HepG2 (cell line): ENCODE data around the gene PPFIA3. TPM values are rescaled to one million over a fixed set of nuclear protein-coding genes. Genes with fewer than 3 reads are reported as not detected.

Experiments used
- DR1 ChIP-seq: sonication (generic); formaldehyde crosslinking; IDR thresholded peaks from 2 replicates; pipeline ENCODE4 v1.8.0; 2021; ENCODE audit warnings: mild to moderate bottlenecking, missing genetic modification reagents, inconsistent platforms
- DZIP1 ChIP-seq: sonication (generic); formaldehyde crosslinking; IDR thresholded peaks from 2 replicates; pipeline ENCODE4 v1.5.0; 2020; ENCODE audit warnings: mild to moderate bottlenecking, missing genetic modification reagents
- ETV5 ChIP-seq: IDR thresholded peaks from 2 replicates; pipeline ENCODE4 v1.6.1; 2018; ENCODE audit warnings: missing biosample characterization, missing genetic modification reagents, inconsistent platforms, borderline replicate concordance
- HOXD1 ChIP-seq: sonication (generic); formaldehyde crosslinking; IDR thresholded peaks from 2 replicates; pipeline ENCODE4 v1.5.0; 2020; ENCODE audit warnings: missing genetic modification reagents
- IKZF5 ChIP-seq: IDR thresholded peaks from 2 replicates; pipeline ENCODE4 v1.6.1; 2018; ENCODE audit warnings: missing genetic modification reagents, mild to moderate bottlenecking, missing compliant biosample characterization
- MEF2D ChIP-seq: sonication (generic); formaldehyde crosslinking; IDR thresholded peaks from 2 replicates; pipeline ENCODE4 v1.5.1; 2020; ENCODE audit warnings: mild to moderate bottlenecking, missing genetic modification reagents
- MYC ChIP-seq: sonication (generic); formaldehyde crosslinking; IDR thresholded peaks from 2 replicates; pipeline ENCODE4 v1.9.0; 2021; ENCODE audit warnings: missing genetic modification reagents, borderline replicate concordance
- NCOA2 ChIP-seq: sonication (generic); formaldehyde crosslinking; IDR thresholded peaks from 2 replicates; pipeline ENCODE4 v1.8.0; 2022; ENCODE audit warnings: inconsistent platforms
- NONO ChIP-seq, 2 experiments: fragments of 450-650 bp in 1 of 2; sonication (generic) in 1 of 2; formaldehyde crosslinking in 1 of 2; IDR thresholded peaks in 1 of 2; conservative IDR thresholded peaks in 1 of 2; 2 replicates each; pipeline versions ENCODE4 v1.6.1 to v1.8.0; 2017 to 2022; ENCODE audit warnings: mild to moderate bottlenecking in 1 of 2, missing genetic modification reagents in 1 of 2, moderate library complexity in 1 of 2
- ONECUT2 ChIP-seq: sonication (generic); formaldehyde crosslinking; IDR thresholded peaks from 2 replicates; pipeline ENCODE4 v1.4.0; 2020; ENCODE audit warnings: missing genetic modification reagents
- PHB2 ChIP-seq: fragments of 450-650 bp; IDR thresholded peaks from 2 replicates; pipeline ENCODE4 v1.6.1; 2018; ENCODE audit not compliant: partially characterized antibody
- TBP ChIP-seq: sonication (generic); formaldehyde crosslinking; IDR thresholded peaks from 2 replicates; pipeline ENCODE4 v1.5.0; 2020; ENCODE audit warnings: missing genetic modification reagents
- TCF7L2 ChIP-seq: IDR thresholded peaks from 2 replicates; pipeline ENCODE4 v1.6.1; 2011; ENCODE audit warnings: mild to moderate bottlenecking, low read depth, low read length, moderate library complexity
- ZFP1 ChIP-seq: IDR thresholded peaks from 2 replicates; pipeline ENCODE4 v1.6.1; 2016
- ZFP41 ChIP-seq: sonication (generic); formaldehyde crosslinking; IDR thresholded peaks from 2 replicates; pipeline ENCODE4 v1.4.0; 2020; ENCODE audit warnings: mild to moderate bottlenecking, missing genetic modification reagents, borderline replicate concordance
- ZNF121 ChIP-seq: sonication (generic); formaldehyde crosslinking; IDR thresholded peaks from 2 replicates; pipeline ENCODE4 v1.5.0; 2020; ENCODE audit warnings: mild to moderate bottlenecking, missing genetic modification reagents
- ZNF276 ChIP-seq: sonication (generic); formaldehyde crosslinking; IDR thresholded peaks from 2 replicates; pipeline ENCODE4 v1.4.0; 2020; ENCODE audit warnings: mild to moderate bottlenecking, low read depth, missing genetic modification reagents
- ZNF329 ChIP-seq: sonication (generic); formaldehyde crosslinking; IDR thresholded peaks from 2 replicates; pipeline ENCODE4 v1.9.0; 2021; ENCODE audit warnings: low read depth, mild to moderate bottlenecking, missing genetic modification reagents
- ZNF367 ChIP-seq: sonication (generic); formaldehyde crosslinking; IDR thresholded peaks from 2 replicates; pipeline ENCODE4 v1.4.0; 2020; ENCODE audit warnings: missing genetic modification reagents, borderline replicate concordance
- ZNF589 ChIP-seq: sonication (generic); formaldehyde crosslinking; conservative IDR thresholded peaks from 2 replicates; pipeline ENCODE4 v1.8.0; 2022; ENCODE audit warnings: mild to moderate bottlenecking, moderate library complexity, missing genetic modification reagents
- ZSCAN12 ChIP-seq: sonication (generic); formaldehyde crosslinking; IDR thresholded peaks from 2 replicates; pipeline ENCODE4 v1.9.0; 2021; ENCODE audit warnings: mild to moderate bottlenecking, missing genetic modification reagents
- ZSCAN29 ChIP-seq: sonication (generic); formaldehyde crosslinking; conservative IDR thresholded peaks from 2 replicates; pipeline ENCODE4 v1.4.0; 2020; ENCODE audit warnings: mild to moderate bottlenecking, missing genetic modification reagents
- polyA plus RNA-seq, 8 experiments: library from polyadenylated mRNA; depleted of rRNA in 3 of 8; stranded (reverse) in 7 of 8; unstranded in 1 of 8; fragments of >200 nt; fragmentation: Illumina TruSeq in 4 of 8; extraction: Trizol in 4 of 8; gene quantifications; 2 replicates each; pipeline versions ENCODE4 v1.2.1 to v1.2.3, GENCODE V29; 2011 to 2016; ENCODE audit warnings: low read depth in 4 of 8, missing spikeins in 1 of 8, mixed read lengths in 1 of 8; ENCODE audit not compliant: insufficient read depth in 1 of 8
- total RNA-seq, 5 experiments: library from RNA; depleted of rRNA; stranded (reverse); fragments of >200 nt; fragmentation: Illumina TruSeq; extraction: Trizol; gene quantifications; 2 replicates each; pipeline ENCODE4 v1.2.3, GENCODE V29; 2016; ENCODE audit warnings: low read depth in 1 of 5
- TF ChIP-seq, protein P1 (sequence below): sonication (generic); formaldehyde crosslinking; IDR thresholded peaks from 2 replicates; pipeline ENCODE4 v1.8.0; 2022; ENCODE audit warnings: mild to moderate bottlenecking, missing genetic modification reagents

Gene PPFIA3
- total and polyA plus RNA-seq, 2 of the 13 experiments (the other 11 are each of a cell fraction or from before 2014, with no cell fraction given): 6.7 to 8.6 TPM

DNA sequence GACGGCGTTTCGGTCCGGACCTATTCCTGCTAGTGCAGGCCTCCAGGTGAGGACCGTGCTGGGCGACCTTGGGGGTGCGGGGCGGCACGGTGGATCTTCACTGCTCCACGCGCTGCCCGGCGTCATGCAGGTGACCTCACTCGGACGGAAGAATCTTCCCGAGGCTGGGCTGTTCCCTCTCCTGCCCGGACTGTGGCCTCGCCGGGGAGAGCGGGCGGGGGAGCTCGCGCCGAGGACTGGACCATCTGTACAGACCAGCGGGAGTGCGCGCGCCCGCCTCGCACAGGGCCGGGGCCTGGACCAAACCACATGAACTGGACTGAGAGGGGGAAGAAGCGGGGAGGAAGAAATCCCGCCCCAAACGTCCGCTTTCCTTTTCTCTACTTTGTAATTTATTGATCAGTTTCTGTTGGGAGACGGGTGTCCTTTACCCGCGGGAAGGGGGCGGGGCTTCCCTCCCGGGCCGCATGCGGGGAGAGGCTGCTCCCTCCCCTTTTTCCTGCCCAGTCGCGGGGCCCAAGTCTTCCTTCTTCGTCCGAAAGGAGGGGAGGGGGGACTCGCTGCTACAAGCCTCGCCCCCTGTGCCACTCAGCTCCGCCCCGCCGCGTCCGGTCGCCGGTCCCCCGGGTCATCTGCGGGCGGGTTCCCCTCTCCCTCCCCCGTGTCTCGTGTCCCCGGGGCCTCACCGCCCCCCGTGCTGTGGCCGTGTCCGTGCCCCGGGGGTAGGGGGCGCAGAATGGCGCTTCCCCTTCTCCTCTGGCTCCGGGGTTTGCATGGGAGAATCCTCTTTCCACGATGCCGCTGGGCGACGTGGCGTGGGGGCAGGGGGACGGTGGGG, 31.0 kb downstream of the PPFIA3 start (continued):
- peak; percentile 42; the same call in 1 of the 2 replicates for TF ChIP-seq IKZF5 (CRISPR knock-in tag)
- TF ChIP-seq PHB2: no peak
- peak; percentile 86; the same call in 1 of the 2 replicates for TF ChIP-seq ZNF329 (CRISPR knock-in tag)
- no peak for TF ChIP-seq ZNF276 (CRISPR knock-in tag)
- TF ChIP-seq ZNF589 (CRISPR knock-in tag): peak; percentile 83
- 0 out of 2 replicates have a peak, but pooled peaks have one; percentile 8 for TF ChIP-seq DR1
- TF ChIP-seq, protein P1, sequence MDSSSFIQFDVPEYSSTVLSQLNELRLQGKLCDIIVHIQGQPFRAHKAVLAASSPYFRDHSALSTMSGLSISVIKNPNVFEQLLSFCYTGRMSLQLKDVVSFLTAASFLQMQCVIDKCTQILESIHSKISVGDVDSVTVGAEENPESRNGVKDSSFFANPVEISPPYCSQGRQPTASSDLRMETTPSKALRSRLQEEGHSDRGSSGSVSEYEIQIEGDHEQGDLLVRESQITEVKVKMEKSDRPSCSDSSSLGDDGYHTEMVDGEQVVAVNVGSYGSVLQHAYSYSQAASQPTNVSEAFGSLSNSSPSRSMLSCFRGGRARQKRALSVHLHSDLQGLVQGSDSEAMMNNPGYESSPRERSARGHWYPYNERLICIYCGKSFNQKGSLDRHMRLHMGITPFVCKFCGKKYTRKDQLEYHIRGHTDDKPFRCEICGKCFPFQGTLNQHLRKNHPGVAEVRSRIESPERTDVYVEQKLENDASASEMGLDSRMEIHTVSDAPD (CRISPR knock-in tag): no peak
- no peak for TF ChIP-seq ZFP1 (CRISPR knock-in tag)
- peak; percentile 61 for TF ChIP-seq ETV5
- no peak for TF ChIP-seq NCOA2 (CRISPR knock-in tag)
- no peak for TF ChIP-seq TBP
- peak; percentile 87 for TF ChIP-seq ONECUT2 (CRISPR knock-in tag)
- TF ChIP-seq ZNF367 (CRISPR knock-in tag): no peak
- TF ChIP-seq NONO (IDR thresholded peaks at IDR 0.05): no peak
- TF ChIP-seq NONO (CRISPR knock-in tag; conservative IDR thresholded peaks at IDR 0.05): 0 out of 2 replicates have a peak, but pooled peaks have one; percentile 61
- TF ChIP-seq MEF2D (CRISPR knock-in tag): no peak; the same call in 1 of the 2 replicates
- no peak for TF ChIP-seq TCF7L2
- no peak; the same call in 1 of the 2 replicates for TF ChIP-seq DZIP1 (CRISPR knock-in tag)
- no peak for TF ChIP-seq HOXD1 (CRISPR knock-in tag)
- TF ChIP-seq MYC (CRISPR knock-in tag): peak; percentile 71
- TF ChIP-seq ZFP41 (CRISPR knock-in tag): 0 out of 2 replicates have a peak, but pooled peaks have one; percentile 14
- no peak for TF ChIP-seq ZSCAN12 (CRISPR knock-in tag)
- peak; percentile 15; the same call in 1 of the 2 replicates for TF ChIP-seq ZNF121
- peak; percentile 84; the same call in 1 of the 2 replicates for TF ChIP-seq ZSCAN29 (CRISPR knock-in tag)
